KOPT-K1 (cell line): ENCODE measurements around the gene MOCOS.

Source experiments
- H3K27ac ChIP-seq: fragments of 200-600 bp; sonication (generic); 2 replicates; pipeline ENCODE4 v1.5.1; 2016; ENCODE audit warnings: antibody characterized with exemption, mild to moderate bottlenecking, low read depth, low read length; ENCODE audit not compliant: poor library complexity, severe bottlenecking
- H3K36me3 ChIP-seq: fragments of 200-600 bp; sonication (generic); 2 replicates; pipeline ENCODE4 v1.5.1; 2017; ENCODE audit warnings: antibody characterized with exemption, mild to moderate bottlenecking, low read length, moderate library complexity; ENCODE audit not compliant: insufficient read depth
- H3K9me3 ChIP-seq: fragments of 200-600 bp; sonication (generic); 2 replicates; pipeline ENCODE4 v1.5.1; 2017; ENCODE audit warnings: antibody characterized with exemption, low read length, mild to moderate bottlenecking; ENCODE audit not compliant: insufficient read depth, poor library complexity, severe bottlenecking

MOCOS gene

DNA sequence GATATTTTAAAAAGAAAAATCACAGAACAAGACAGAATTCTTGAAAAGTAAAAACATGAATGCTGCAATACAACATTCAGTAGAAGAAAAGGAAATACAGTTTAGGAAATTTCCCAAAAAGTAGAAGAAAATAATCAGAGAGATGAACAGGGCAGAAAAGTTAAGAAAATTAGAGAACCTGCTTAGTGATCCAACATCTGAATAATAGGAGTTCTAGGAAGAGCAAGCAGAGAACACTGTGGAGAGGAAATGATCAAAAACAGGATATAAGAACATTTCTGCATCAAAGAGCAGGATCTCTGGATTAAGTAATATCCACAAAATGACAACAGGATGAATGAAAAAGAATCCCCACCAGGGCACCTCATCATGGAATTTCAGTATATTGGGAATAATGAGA, 101.4 kb downstream of the MOCOS start:
- H3K9me3 ChIP-seq: no peaks in the 10 kb centered on the region
- no peaks in the 10 kb centered on the region for H3K36me3 ChIP-seq
- no peak overlapping the region for H3K27ac ChIP-seq

DNA sequence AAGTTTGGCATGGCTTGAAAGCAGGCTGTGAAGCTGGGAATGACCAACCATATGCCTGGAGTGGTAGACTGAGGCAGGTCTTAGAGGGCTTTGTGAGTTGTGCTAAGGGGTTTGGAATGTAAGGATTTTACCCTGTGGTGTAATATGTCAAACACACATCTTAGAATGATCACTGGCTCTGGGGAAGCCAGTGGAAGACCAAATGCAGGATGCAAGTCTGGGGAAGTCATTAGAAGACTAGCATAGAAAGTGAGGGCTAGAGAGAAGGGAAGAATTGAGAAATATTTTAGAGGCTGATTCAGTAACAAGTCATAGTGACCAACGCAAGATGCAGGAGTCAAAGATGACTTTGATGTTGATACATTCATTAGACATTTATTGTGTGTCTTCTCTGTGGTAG, 106.7 kb downstream of the MOCOS start:
- Histone ChIP-seq H3K36me3 (no peaks in the 10 kb centered on the region), H3K9me3 (no peaks in the 10 kb centered on the region), H3K27ac (no peak overlapping the region)

- Histone ChIP-seq H3K9me3 (no peaks in the 10 kb centered on the region), H3K36me3 (no peaks in the 10 kb centered on the region), H3K27ac (no peak overlapping the region)
Observed at GRCh38 chr18:36295214-36295613, 107.9 kb downstream of the MOCOS start.

DNA sequence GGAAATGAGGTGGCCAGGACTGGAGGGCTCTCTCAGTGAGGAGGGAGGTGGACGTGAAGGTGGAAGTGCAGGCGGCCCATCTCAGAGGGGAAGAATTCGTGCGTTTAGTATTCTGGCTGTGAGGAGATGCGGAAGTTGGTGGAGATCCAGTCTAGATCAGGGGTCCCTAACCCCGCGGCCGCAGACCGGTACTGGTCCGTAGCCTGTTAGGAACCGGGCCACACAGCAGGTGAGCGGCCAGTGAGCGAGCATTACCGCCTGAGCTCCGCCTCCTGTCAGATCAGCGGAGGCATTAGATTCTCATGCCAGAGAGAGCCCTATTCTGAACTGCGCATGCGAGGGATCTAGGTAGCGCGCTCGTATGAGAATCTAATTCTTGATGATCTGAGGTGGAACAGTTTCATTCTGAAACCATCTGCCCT, 108.6 kb downstream of the MOCOS start:
- no peak overlapping the region for H3K27ac ChIP-seq
- H3K36me3 ChIP-seq: no peaks in the 10 kb centered on the region
- no peaks in the 10 kb centered on the region for H3K9me3 ChIP-seq

- no peaks in the 10 kb centered on the region for H3K9me3 ChIP-seq
- H3K36me3 ChIP-seq: no peaks in the 10 kb centered on the region
- H3K27ac ChIP-seq: no peak overlapping the region
Observed at GRCh38 chr18:36296650-36297416, 109.5 kb downstream of the MOCOS start.

DNA sequence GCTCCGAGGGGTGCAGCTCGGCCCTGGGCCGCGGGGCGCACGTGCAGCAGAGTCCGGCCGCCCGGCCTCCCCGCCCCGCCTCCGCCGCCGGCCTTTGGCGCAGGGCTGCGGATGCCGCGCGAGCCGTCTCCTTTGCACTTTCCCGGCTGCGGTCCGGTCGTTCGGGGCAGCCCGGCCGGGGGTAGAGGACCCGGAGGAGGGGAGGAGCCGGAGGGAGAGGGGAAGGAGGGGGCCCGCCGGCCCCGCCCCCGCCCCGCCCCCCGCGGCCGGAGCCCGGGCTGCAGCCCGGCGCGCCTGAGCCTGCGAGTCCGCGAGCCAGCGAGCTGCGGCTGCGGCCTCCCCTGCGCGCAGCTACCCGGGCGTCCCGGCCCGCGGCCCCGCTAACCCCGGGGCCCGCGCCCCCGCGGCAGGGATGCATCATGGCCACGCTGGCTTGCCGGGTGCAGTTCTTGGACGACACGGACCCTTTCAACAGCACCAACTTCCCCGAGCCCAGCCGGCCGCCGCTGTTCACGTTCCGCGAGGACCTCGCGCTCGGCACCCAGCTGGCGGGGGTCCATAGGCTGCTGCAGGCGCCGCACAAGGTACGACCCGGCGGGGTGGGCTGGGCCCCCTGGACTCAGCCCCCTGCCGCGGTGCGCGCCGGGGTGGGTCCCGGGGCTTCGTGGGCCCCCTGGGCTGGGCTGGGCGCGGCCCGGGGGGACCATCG, 110.3 kb downstream of the MOCOS start, which contains the start of gene FHOD3:
TSS of gene FHOD3 (plus strand) at position 297 of the 709 bp plus-strand sequence. CDS start at position 420, 123 bp downstream.
- Histone ChIP-seq H3K9me3 (no peaks in the 10 kb centered on the region), H3K36me3 (no peaks in the 10 kb centered on the region), H3K27ac (no peak within 1 kb of the TSS)

DNA sequence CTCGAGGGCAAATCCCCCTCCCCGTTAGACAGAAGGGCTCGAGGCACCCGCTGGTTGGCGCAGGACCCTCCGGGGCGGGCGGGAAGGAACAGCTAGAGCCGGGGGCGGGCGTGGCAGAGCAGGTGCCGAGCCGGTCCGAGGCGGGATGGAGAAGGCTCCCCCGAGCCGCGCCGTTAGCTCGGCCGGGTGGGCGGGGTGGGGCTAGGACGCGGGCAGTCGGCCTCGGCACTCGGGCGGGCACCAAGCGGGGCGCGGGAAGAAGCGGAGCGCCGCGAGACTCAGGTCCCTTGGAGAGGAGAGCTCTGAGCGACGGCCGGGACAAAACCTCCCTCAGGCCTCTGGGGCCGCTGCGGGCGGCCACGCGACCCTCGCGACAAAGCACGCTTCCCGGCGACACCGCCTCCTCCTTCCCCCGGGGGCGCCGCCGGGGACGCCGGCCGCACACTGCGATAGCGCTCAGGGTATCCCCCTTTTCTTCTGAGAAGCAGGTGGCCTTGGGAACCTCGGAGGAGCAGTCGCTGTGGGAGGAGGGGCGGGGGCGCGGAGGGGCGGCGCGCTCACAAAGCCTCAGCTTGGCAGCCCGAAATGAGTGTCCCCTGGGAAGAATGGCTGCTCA, 110.9 kb downstream of the MOCOS start:
- Histone ChIP-seq H3K9me3 (no peaks in the 10 kb centered on the region), H3K36me3 (no peaks in the 10 kb centered on the region), H3K27ac (no peak overlapping the region)

GRCh38 chr18:36299015-36299414, 111.7 kb downstream of the MOCOS start:
- Histone ChIP-seq H3K36me3 (no peaks in the 10 kb centered on the region), H3K9me3 (no peaks in the 10 kb centered on the region), H3K27ac (no peak overlapping the region)

DNA sequence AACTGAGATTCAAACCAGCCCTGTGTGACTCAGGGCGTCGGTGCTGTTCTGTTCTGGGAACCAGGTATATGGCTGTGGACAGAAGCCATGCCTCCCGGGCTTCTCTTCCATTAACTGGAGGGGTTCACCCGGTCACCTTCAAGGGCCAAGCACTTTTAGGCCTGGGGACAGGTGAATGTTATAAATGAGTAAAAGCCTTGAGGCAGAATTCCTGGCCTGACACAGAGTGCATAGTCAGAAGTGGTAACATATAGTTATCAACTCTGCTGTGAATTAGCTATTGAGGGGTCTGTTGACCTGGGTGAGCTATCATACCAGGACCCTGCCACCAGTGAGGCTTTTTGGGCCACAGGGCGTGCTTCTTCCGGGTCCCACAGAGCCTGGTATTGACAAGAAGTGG, 112.9 kb downstream of the MOCOS start:
- Histone ChIP-seq H3K36me3 (no peaks in the 10 kb centered on the region), H3K9me3 (no peaks in the 10 kb centered on the region), H3K27ac (no peak overlapping the region)

DNA sequence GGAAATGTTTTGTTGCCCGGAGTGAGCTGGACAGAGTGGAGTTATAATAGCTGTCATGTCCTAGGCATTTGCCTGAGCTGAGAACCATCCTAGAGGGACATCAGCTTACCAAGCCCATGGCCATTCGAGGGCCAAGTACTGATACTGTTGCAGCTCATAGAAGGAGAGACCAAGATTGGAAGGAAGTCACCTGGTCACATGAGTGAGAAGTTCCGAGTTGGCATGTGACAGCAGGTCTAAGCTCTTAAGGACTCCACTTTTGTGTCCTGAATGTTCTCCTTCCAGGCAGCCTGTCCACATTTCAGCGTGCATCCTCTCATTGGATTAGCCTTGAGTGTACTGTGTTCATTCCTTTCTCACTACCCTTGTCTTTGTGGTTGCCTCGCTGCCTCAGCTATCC, 114.6 kb downstream of the MOCOS start:
- no peak overlapping the region for H3K27ac ChIP-seq
- H3K36me3 ChIP-seq: no peaks in the 10 kb centered on the region
- no peaks in the 10 kb centered on the region for H3K9me3 ChIP-seq

DNA sequence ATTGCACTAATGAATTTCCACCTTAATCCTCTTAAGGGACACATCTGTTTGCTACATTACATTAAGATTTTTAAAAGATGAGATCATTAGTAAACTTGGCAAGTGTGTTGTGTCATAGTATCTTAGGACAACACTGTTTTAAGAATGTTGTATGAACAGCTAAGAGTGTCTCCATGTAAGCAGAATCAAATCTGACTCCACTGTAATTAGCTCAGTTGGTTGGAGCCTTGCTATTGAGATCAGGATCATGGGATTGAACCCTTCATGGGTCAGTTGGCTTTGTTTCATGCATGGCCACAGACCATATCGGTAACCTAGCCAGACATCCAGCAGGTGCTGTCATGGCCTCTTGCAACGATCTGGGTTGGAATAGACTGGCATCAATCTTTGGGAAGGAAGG, 115.4 kb downstream of the MOCOS start:
- H3K36me3 ChIP-seq: no peaks in the 10 kb centered on the region
- no peak overlapping the region for H3K27ac ChIP-seq
- H3K9me3 ChIP-seq: no peaks in the 10 kb centered on the region

DNA sequence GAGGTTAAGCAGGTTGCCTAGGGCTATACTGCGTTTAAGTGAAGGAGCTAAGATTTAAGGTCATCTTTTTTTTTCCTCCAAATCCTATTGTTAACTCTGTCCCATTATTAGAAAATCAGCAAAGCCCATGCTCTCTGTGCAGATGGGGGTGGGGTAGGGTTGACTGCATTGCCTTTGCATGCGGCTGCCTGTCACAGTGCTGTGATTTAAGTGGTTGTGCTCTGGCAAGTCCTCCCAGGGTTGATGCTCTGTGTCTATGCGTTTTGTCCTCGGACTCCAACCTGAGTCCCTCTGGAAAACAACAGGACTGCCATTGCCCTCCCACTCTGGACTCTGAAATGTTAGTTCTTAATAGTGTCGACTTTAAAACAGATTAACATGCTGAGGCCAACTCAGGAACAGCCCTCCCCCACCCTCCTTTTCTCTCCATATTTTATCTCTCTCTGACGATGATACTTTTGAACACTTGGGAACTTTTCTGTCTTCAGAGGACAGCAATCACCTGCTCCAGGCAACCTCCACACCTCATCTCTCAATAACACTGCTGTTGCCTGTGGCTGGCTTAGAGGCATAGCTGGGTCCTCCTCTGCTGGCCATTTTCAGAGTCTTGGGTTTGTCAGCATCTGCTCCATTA, 116.0 kb downstream of the MOCOS start:
- H3K36me3 ChIP-seq: no peaks in the 10 kb centered on the region
- H3K9me3 ChIP-seq: no peaks in the 10 kb centered on the region
- no peak overlapping the region for H3K27ac ChIP-seq

- H3K9me3 ChIP-seq: no peaks in the 10 kb centered on the region
- H3K27ac ChIP-seq: no peak overlapping the region
- no peaks in the 10 kb centered on the region for H3K36me3 ChIP-seq
Observed at GRCh38 chr18:36304723-36305122, 117.4 kb downstream of the MOCOS start.

GRCh38 chr18:36305375-36305774, 118.1 kb downstream of the MOCOS start:
- Histone ChIP-seq H3K27ac (no peak overlapping the region), H3K36me3 (no peaks in the 10 kb centered on the region), H3K9me3 (no peaks in the 10 kb centered on the region)

- Histone ChIP-seq H3K9me3 (no peaks in the 10 kb centered on the region), H3K27ac (no peak overlapping the region), H3K36me3 (no peaks in the 10 kb centered on the region)
Observed at GRCh38 chr18:36307513-36307912, 120.2 kb downstream of the MOCOS start.
